GM21619 (cell line): ENCODE measurements around the gene NUDT21.
"Not testable (repeated sequence)": the region's sequence is repeated elsewhere in the genome, so short reads cannot be mapped to it uniquely, and the experiment has no call there.

Source experiments
- ATAC-seq: cut with Tn5 transposase; IDR thresholded peaks from one replicate; pipeline ENCODE4 v1.9.1; 2021; ENCODE audit not compliant: unreplicated experiment

NUDT21 gene

DNA sequence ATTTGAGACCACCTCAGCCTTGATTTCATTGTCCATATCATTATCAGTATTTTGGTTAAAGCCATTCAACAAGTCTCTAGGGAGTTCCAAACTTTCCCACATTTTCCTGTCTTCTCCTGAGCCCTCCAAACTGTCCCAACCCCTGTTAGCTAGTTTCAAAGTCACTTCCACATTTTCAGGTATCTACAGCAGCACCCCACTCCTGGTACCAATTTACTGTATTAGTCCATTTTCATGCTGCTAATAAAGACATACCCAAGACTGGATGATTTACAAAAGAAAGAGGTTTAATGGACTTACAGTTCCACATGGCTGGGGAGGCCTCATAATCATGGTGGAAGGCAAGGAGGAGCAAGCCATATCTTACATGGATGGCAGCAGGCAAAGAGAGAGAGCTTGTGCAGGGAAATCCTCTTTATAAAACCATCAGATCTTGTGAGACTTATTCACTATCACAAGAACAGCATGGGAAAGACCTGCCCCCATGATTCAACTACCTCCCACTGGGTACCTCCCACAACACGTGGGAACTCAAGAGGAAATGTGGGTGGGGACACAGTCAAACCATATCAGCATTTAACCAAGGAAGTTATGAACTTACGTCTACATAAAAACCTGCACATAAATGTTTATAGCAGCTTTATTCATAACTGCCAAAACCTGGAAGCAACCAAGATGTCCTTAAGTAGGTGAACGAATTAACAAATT, 70.2 kb downstream of the NUDT21 start:
- not testable (repeated sequence) for ATAC-seq
